SIG-M5 treated with dmso at 0.1 percent for 504 hours (cell line): ENCODE measurements around the gene CCN2.
A peak's percentile ranks its signal among the peaks of the same experiment; 100 is the strongest.
"Not testable (repeated sequence)": the region's sequence is repeated elsewhere in the genome, so short reads cannot be mapped to it uniquely, and the experiment has no call there.

ENCODE experiments used
- DNase-seq: peaks from one replicate; lab custom pipeline; 2025; ENCODE audit not compliant: unreplicated experiment; lab: John Stamatoyannopoulos, UW

The CCN2 gene

DNA sequence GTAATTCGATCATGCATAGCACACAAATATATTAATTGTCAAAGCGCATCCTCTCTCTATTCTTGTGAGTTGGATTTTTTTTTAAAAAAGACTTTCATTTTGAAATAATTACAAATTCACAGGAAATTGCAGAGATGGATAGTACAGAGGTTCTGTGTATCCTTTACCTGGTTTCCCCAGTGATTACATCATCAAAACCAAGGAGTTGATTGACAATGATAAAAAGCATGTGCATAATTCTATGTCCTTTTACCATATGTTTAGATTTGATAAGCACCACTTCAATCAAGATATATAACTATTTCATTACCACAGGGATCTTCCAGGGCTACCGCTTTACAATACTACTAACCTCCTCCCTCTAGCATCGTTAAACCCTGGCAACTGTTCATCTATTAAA, 40.2 kb downstream of the CCN2 start:
- DNase-seq = no peak

GRCh38 chr6:131910219-131910589, 41.0 kb downstream of the CCN2 start:
- DNase-seq = no peak

GRCh38 chr6:131909408-131910218, 41.6 kb downstream of the CCN2 start:
- peak; percentile 43 for DNase-seq

DNA sequence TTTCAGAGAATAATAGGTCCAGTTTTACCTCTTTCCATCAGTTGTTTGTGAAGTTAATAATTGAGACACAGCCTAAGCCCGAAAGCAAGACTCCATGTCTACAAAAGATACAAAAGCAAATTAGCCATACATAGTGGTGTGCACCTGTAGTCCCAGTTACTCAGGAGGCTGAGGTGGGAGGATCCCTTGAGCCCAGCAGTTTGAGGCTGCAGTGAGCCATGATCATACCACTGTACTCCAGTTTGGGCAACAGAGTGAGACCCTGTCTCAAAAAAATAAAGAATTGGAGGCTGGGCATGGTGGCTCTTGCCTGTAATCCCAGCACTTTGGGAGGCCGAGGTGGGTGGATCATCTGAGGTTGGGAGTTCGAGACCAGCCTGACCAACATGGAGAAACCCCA, 42.4 kb downstream of the CCN2 start:
- DNase-seq = not testable (repeated sequence)

- not testable (repeated sequence) for DNase-seq
These were observed 47.4 kb downstream of the CCN2 start for GRCh38 chr6:131903734-131904133.

DNA sequence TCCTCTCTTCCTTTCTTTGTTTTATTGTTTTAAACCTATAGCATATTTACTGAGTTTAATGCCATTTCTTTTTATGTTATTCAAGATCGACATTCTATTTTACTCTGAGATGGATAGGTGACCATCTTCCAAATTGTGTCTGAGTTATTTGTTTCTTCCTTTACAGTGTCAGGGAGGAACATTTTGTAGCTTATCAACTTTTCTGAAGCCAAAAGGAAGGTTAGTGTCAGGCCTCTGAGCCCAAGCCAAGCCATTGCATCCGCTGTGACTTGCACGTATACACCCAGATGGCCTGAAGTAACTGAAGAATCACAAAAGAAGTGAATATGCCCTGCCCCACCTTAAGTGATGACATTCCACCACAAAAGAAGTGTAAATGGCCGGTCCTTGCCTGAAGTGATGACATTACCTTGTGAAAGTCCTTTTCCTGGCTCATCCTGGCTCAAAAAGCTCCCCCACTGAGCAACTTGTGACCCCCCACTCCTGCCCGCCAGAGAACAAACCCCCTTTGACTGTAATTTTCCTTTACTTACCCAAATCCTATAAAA, 49.8 kb downstream of the CCN2 start:
- DNase-seq = not testable (repeated sequence)

DNA sequence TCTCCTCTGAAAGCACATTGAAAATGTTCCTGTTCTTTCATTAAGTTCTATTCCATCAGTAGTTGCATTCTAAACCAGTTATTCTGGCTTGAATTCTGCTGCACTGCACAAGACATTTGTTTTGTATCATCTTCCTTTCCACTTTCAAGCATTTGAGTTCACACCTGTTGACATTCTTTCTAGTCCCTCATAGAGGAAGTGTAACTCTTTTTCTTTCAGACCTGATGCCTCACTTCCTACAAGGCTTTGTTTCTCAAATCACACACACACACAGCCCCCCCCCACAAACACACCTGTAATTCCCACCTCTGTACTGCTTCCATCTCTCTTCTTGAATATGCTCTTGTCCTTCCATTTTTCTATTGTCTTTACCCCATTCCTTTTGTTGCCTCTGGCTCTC, 50.9 kb downstream of the CCN2 start:
- DNase-seq = peak; percentile 8

- DNase-seq = no peak
These were observed 52.5 kb downstream of the CCN2 start for GRCh38 chr6:131898718-131899117.
